GM13976 (cell line): ENCODE data around the gene RNF145.

Source experiments
- DNase-seq: peaks from one replicate; pipeline ENCODE4 v3.0.0; 2012; ENCODE audit warnings: low spot score
- in situ Hi-C: fragments of 300-500 bp; cut with MboI; formaldehyde crosslinking; loops from one replicate; pipeline ENCODE4 v1.12.0; 2022; ENCODE audit warnings: low sequenced_read_pairs, mixed read lengths, inconsistent platforms; ENCODE audit not compliant: unreplicated experiment
- TF ChIP-seq, protein P1 (sequence below): IDR thresholded peaks from 2 replicates; pipeline ENCODE4 v1.5.1; 2012; ENCODE audit warnings: borderline replicate concordance, mild to moderate bottlenecking; ENCODE audit not compliant: insufficient read depth; ENCODE audit errors: extremely low read depth, missing control alignments, control extremely low read depth

Gene RNF145

DNA sequence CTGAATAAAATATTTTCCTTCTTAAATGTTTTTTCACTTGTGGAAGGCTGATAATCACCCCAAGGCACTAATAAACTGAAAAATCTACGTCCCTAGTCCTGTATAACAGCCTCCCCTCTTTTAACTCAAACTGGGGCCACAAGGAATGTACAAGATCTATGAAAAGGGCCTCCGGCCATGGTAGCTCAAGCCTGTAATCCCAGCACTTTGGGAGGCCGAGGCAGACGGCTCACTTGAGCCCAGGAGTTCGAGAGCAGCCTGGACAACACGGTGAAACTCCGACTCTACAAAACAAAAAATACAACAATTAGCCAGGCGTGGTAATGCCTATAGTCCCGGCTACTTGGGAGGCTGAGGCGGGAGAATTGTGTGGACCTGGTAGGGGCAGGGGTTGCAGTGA, 23.6 kb downstream of the RNF145 start:
- in situ Hi-C loops = no loop called here
- DNase-seq = no peak
- TF ChIP-seq, protein P1, sequence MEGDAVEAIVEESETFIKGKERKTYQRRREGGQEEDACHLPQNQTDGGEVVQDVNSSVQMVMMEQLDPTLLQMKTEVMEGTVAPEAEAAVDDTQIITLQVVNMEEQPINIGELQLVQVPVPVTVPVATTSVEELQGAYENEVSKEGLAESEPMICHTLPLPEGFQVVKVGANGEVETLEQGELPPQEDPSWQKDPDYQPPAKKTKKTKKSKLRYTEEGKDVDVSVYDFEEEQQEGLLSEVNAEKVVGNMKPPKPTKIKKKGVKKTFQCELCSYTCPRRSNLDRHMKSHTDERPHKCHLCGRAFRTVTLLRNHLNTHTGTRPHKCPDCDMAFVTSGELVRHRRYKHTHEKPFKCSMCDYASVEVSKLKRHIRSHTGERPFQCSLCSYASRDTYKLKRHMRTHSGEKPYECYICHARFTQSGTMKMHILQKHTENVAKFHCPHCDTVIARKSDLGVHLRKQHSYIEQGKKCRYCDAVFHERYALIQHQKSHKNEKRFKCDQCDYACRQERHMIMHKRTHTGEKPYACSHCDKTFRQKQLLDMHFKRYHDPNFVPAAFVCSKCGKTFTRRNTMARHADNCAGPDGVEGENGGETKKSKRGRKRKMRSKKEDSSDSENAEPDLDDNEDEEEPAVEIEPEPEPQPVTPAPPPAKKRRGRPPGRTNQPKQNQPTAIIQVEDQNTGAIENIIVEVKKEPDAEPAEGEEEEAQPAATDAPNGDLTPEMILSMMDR = no peak

DNA sequence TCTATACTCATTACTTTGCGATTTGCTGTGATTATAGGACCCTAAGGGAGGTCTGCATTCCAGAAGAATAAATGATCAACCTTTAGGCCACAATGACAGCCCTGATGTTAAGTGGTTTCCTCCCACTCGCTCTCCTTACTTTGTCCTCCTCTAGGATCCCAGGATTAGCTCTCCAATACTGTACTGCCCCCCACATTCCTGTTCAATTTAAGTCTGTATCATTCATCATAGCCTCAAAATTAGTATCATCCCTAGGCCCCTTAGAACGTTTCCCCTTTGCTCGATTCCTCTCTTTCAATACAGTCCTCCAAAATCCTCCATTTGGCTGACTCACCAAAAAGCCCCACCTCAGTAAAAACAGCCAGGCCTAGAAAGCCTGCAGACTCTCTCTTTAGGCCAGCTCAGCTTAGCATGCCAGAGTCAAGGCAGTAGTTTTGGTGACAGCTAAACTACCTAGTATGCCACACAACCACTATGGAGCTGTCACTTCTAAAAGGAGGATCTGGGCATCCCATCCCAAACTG, 24.4 kb downstream of the RNF145 start:
- no peak for DNase-seq
- TF ChIP-seq, protein P1 = no peak
- in situ Hi-C loops = no loop called here

DNA sequence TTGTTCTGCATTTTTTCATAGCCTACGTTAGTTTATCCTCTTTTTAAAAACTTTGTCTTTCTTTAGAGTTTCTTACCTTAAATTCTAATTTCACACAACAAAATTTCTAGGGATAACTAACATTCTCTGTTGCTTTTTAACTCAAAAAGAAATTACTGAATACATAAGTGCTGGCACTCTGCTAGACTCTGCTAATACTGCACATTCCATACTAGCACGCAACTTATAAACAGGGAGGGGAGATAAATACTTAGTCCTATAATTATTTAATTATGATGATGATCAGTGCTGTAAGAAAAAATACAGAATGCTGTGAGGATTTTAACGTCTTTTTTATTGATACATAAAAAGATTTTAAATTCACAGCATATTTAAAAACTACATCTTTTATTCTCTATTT, 25.1 kb downstream of the RNF145 start:
- in situ Hi-C loops = no loop called here
- no peak for DNase-seq
- TF ChIP-seq, protein P1 = no peak

DNA sequence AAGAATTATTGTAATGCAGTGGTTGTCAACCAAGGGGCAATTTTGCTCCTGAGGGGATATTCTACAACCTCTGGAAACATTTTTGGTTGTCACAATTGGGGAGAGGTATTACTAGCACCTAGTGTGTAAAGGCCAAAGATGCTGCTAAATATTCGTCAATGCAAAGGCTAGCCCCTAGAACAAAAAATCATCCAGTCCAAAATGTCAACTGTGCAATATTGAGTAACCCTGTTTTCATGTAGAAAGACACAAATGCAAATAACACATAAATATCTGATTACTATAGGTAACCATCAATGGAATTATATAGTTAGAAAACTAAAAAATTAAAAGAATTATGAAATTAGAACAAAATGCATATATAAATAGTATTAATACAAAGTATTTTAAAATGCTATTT, 26.1 kb downstream of the RNF145 start:
- no peak for DNase-seq
- in situ Hi-C loops = no loop called here
- TF ChIP-seq, protein P1 = no peak

DNA sequence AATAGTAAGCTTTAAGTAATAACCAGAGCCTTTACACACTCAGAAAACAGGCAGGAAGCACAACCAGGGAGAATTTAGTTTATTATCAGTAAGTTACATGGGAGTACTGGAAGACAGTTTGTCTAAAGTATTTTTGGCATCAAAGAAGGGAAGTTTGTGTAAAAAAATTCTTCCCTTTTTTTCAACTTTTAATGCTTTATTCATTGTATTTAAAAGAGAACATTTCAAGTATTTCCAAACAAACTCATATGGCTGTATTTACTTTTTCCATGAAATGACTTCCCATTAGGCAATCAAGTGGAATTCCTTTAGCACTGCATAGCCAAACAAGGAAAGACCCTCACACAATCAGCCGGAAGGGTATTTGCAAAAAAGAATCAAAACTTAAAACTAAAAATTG, 26.7 kb downstream of the RNF145 start:
- in situ Hi-C loops = no loop called here
- DNase-seq = no peak
- TF ChIP-seq, protein P1 = no peak

- DNase-seq = no peak
- in situ Hi-C loops = no loop called here
- TF ChIP-seq, protein P1 = no peak
Observed at GRCh38 chr5:159181651-159182050, 27.7 kb downstream of the RNF145 start.

- no peak for DNase-seq
- in situ Hi-C loops = no loop called here
- TF ChIP-seq, protein P1 = no peak
Observed at GRCh38 chr5:159181152-159181551, 28.2 kb downstream of the RNF145 start.
